ENCODE data around the gene AMPD3.

Gene AMPD3

GRCh38 chr11:10486161-10486840 lies 31.2 kb downstream of the AMPD3 start:
- in situ Hi-C loops (cut with MboI; ENCODE audit: low sequenced_read_pairs), result no loop called here

GRCh38 chr11:10487002-10487647 lies 32.1 kb downstream of the AMPD3 start:
- in situ Hi-C loops (cut with MboI; ENCODE audit: low sequenced_read_pairs), result no loop called here

GRCh38 chr11:10488121-10488933 lies 33.3 kb downstream of the AMPD3 start:
- in situ Hi-C loops (cut with MboI; ENCODE audit: low sequenced_read_pairs), result no loop called here

- in situ Hi-C loops (cut with MboI; ENCODE audit: low sequenced_read_pairs), result no loop called here
These were observed 34.0 kb downstream of the AMPD3 start for GRCh38 chr11:10488934-10489691.

- in situ Hi-C loops (cut with MboI; ENCODE audit: low sequenced_read_pairs), result no loop called here
These were observed 35.0 kb downstream of the AMPD3 start for GRCh38 chr11:10490032-10490397.

- in situ Hi-C loops (cut with MboI; ENCODE audit: low sequenced_read_pairs), result no loop called here
These were observed 35.6 kb downstream of the AMPD3 start for GRCh38 chr11:10490398-10491241.

- in situ Hi-C loops (cut with MboI; ENCODE audit: low sequenced_read_pairs), result no loop called here
These were observed 37.0 kb downstream of the AMPD3 start for GRCh38 chr11:10492084-10492483.

GRCh38 chr11:10493041-10493663 lies 38.1 kb downstream of the AMPD3 start:
- in situ Hi-C loops (cut with MboI; ENCODE audit: low sequenced_read_pairs), result no loop called here

GRCh38 chr11:10494636-10495463 lies 39.8 kb downstream of the AMPD3 start:
- in situ Hi-C loops (cut with MboI; ENCODE audit: low sequenced_read_pairs), result no loop called here

- in situ Hi-C loops (cut with MboI; ENCODE audit: low sequenced_read_pairs), result no loop called here
These were observed 40.4 kb downstream of the AMPD3 start for GRCh38 chr11:10495464-10495786.

- in situ Hi-C loops (cut with MboI; ENCODE audit: low sequenced_read_pairs), result no loop called here
These were observed 41.4 kb downstream of the AMPD3 start for GRCh38 chr11:10496296-10496936.

- in situ Hi-C loops (cut with MboI; ENCODE audit: low sequenced_read_pairs), result no loop called here
These were observed 42.4 kb downstream of the AMPD3 start for GRCh38 chr11:10497371-10498021.

GRCh38 chr11:10498022-10498400 lies 42.9 kb downstream of the AMPD3 start:
- in situ Hi-C loops (cut with MboI; ENCODE audit: low sequenced_read_pairs), result no loop called here

GRCh38 chr11:10498426-10499250 lies 43.6 kb downstream of the AMPD3 start:
- in situ Hi-C loops (cut with MboI; ENCODE audit: low sequenced_read_pairs), result no loop called here

GRCh38 chr11:10499452-10499851 lies 44.4 kb downstream of the AMPD3 start:
- in situ Hi-C loops (cut with MboI; ENCODE audit: low sequenced_read_pairs), result no loop called here

GRCh38 chr11:10499874-10500601 lies 45.0 kb downstream of the AMPD3 start:
- in situ Hi-C loops (cut with MboI; ENCODE audit: low sequenced_read_pairs), result loop anchor here (25.0 kb wide), 2 partner anchors 88 to 237 kb away; no protein-coding TSS in a partner anchor
